PC-9 (cell line): ENCODE measurements around the gene PDE4DIP. TPM values are rescaled to one million over a fixed set of nuclear protein-coding genes. Genes with fewer than 3 reads are reported as not detected.
"Not testable (repeated sequence)": the region's sequence is repeated elsewhere in the genome, so short reads cannot be mapped to it uniquely, and the experiment has no call there.

Source experiments
- BruUV-seq: library from RNA; stranded (reverse); fragments of 400-500 nt; replicated peaks from 2 replicates; lab custom pipeline; 2021; lab: Mats Ljungman, UMichigan
- CTCF ChIA-PET: fragments of 300-600 bp; sonication (Branson Sonifier 250); formaldehyde crosslinking; loops from one replicate; lab custom pipeline; 2022; ENCODE audit warnings: antibody characterized with exemption; lab: Charles Lee
- POLR2A ChIA-PET: fragments of 300-600 bp; sonication (Branson Sonifier 250); formaldehyde crosslinking; loops from one replicate; lab custom pipeline; 2022; ENCODE audit warnings: antibody characterized with exemption; ENCODE audit not compliant: unreplicated experiment; lab: Charles Lee
- DNase-seq, 2 experiments: peaks; one replicate each; pipeline versions ENCODE4 v3.0.0 to v3.0.0-alpha.2; 2015 to 2022; ENCODE audit warnings: mixed read lengths in 1 of 2
- H2AFZ ChIP-seq: fragments of 200-600 bp; sonication (generic); 2 replicates; pipeline ENCODE4 v1.8.1; 2017; ENCODE audit warnings: antibody characterized with exemption
- H3F3A ChIP-seq: fragments of 200-600 bp; sonication (generic); 2 replicates; pipeline ENCODE4 v1.8.1; 2017; ENCODE audit warnings: antibody characterized with exemption, mild to moderate bottlenecking, low read depth; ENCODE audit not compliant: insufficient read depth
- H3K27ac ChIP-seq: fragments of 200-600 bp; sonication (generic); 2 replicates; pipeline ENCODE4 v1.6.1; 2016; ENCODE audit warnings: mixed run types
- H3K27me3 ChIP-seq: fragments of 200-600 bp; sonication (generic); 2 replicates; pipeline ENCODE4 v1.6.1; 2016; ENCODE audit warnings: low read depth, mixed run types; ENCODE audit not compliant: insufficient read depth
- H3K36me3 ChIP-seq: fragments of 200-600 bp; sonication (generic); 2 replicates; pipeline ENCODE4 v1.6.1; 2016; ENCODE audit warnings: low read depth, mixed run types
- H3K4me1 ChIP-seq: fragments of 200-600 bp; sonication (generic); replicated peaks from 2 replicates; pipeline ENCODE4 v1.6.1; 2016; ENCODE audit warnings: mixed run types; ENCODE audit not compliant: insufficient read depth
- H3K4me2 ChIP-seq: fragments of 200-600 bp; sonication (generic); 2 replicates; pipeline ENCODE4 v1.6.1; 2017; ENCODE audit warnings: mixed run types
- H3K4me3 ChIP-seq: fragments of 200-600 bp; sonication (generic); 2 replicates; pipeline ENCODE4 v1.6.1; 2016; ENCODE audit warnings: mixed run types
- H3K79me2 ChIP-seq: fragments of 200-600 bp; sonication (generic); 2 replicates; pipeline ENCODE4 v1.6.1; 2017; ENCODE audit warnings: low read depth, mixed run types
- H3K9me2 ChIP-seq: fragments of 200-600 bp; sonication (generic); 2 replicates; pipeline ENCODE4 v1.8.1; 2017; ENCODE audit warnings: mild to moderate bottlenecking; ENCODE audit not compliant: insufficient read depth
- H3K9me3 ChIP-seq: fragments of 200-600 bp; sonication (generic); 2 replicates; pipeline ENCODE4 v1.8.1; 2016; ENCODE audit warnings: low read depth; ENCODE audit not compliant: insufficient read depth
- H4K20me1 ChIP-seq: fragments of 200-600 bp; sonication (generic); 2 replicates; pipeline ENCODE4 v1.8.1; 2017; ENCODE audit not compliant: insufficient read depth
- intact Hi-C: fragments of 100-400 bp; cut with micrococcal nuclease; formaldehyde crosslinking; loops from one replicate; pipeline ENCODE4 v1.10.0; 2022; ENCODE audit not compliant: unreplicated experiment
- total RNA-seq: library from RNA; stranded (reverse); gene quantifications from 2 replicates; pipeline ENCODE4 v1.2.3, GENCODE V29; 2021

PDE4DIP gene
- total RNA-seq, 1 experiment from 2014 or later: 28.1 TPM

DNA sequence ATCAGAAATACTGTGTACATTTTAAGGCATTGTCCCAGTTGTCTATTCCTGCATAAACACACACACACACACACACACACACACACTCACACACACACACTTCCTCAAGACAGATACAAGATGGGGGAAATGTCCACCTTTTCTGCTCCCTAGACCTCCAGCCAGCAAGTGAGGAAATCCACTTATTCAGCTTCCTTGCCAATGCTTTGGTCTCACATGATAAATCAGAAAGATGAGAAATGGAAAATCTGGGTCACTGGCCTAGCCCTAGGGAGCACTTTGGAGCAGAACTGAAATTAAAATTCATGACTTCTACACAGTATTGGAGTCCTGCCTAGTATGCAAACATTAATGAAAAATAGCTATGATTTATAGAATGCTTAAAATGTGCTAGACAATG, 15.3 kb upstream of the PDE4DIP start:
- H2AFZ ChIP-seq, H3K9me3 ChIP-seq, H3K4me1 ChIP-seq, H3K27ac ChIP-seq, H3K27me3 ChIP-seq, H3K4me2 ChIP-seq, POLR2A ChIA-PET, H3K4me3 ChIP-seq, H4K20me1 ChIP-seq, BruUV-seq, DNase-seq, H3K79me2 ChIP-seq, H3K36me3 ChIP-seq, H3F3A ChIP-seq, intact Hi-C loops, H3K9me2 ChIP-seq, CTCF ChIA-PET: not testable (repeated sequence)

DNA sequence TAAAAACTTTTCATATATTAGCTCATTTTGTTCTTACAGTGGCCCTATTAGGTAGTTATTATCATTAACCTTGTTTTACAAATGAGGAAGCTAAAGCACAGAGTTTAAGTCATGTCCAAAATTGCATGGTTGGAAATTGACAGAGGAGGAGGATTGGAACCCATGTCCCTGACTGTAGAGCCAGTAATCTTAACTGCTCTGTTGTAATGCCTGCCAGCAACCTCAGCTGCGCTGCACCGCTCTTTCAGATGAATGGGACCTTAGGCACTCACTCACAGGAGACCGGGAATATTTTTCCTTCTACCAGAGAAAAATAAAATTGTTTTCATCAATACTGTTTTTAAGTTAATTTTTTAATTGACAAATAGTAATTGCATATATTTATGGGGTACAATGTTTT, 14.9 kb upstream of the PDE4DIP start:
- H3K27me3 ChIP-seq, BruUV-seq, H2AFZ ChIP-seq, H3K4me2 ChIP-seq, H4K20me1 ChIP-seq, DNase-seq, H3K27ac ChIP-seq, intact Hi-C loops, H3K79me2 ChIP-seq, H3F3A ChIP-seq, H3K4me3 ChIP-seq, CTCF ChIA-PET, H3K36me3 ChIP-seq, POLR2A ChIA-PET, H3K9me3 ChIP-seq, H3K9me2 ChIP-seq, H3K4me1 ChIP-seq: not testable (repeated sequence)

- H3K4me3 ChIP-seq, BruUV-seq, intact Hi-C loops, H3F3A ChIP-seq, H3K9me2 ChIP-seq, CTCF ChIA-PET, H3K79me2 ChIP-seq, H3K36me3 ChIP-seq, H3K27me3 ChIP-seq, H4K20me1 ChIP-seq, H3K27ac ChIP-seq, H3K9me3 ChIP-seq, POLR2A ChIA-PET, H3K4me1 ChIP-seq, H2AFZ ChIP-seq, H3K4me2 ChIP-seq, DNase-seq: not testable (repeated sequence)
These were observed 3.0 kb upstream of the PDE4DIP start for GRCh38 chr1:148841262-148841661.

DNA sequence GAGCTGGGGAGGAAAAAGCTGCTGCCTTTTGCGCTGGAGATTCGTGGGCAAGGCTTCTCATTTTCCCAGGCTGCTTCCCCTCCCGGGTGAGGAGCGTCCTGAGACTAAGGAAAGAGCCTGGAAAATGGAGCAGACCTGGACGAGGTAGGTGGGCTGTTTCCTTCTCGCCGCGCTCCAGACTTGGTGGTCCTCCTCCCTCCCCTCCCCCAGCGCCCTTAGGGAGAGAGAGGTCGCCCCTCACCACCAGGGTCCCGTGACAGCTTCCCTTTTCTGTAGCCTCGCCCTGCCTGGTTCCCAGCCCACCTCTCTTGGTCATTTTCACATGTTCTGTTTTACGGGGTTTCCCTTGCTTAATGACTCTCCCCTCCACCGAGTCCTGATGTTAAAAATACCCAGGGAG, 423 bp downstream of the PDE4DIP start:
- H3K9me2 ChIP-seq, BruUV-seq, H3K27ac ChIP-seq, H3K9me3 ChIP-seq, H3K4me2 ChIP-seq, DNase-seq, H3K4me3 ChIP-seq, intact Hi-C loops, H3K4me1 ChIP-seq, H3F3A ChIP-seq, H4K20me1 ChIP-seq, H2AFZ ChIP-seq, POLR2A ChIA-PET, CTCF ChIA-PET, H3K79me2 ChIP-seq, H3K27me3 ChIP-seq, H3K36me3 ChIP-seq: not testable (repeated sequence)

DNA sequence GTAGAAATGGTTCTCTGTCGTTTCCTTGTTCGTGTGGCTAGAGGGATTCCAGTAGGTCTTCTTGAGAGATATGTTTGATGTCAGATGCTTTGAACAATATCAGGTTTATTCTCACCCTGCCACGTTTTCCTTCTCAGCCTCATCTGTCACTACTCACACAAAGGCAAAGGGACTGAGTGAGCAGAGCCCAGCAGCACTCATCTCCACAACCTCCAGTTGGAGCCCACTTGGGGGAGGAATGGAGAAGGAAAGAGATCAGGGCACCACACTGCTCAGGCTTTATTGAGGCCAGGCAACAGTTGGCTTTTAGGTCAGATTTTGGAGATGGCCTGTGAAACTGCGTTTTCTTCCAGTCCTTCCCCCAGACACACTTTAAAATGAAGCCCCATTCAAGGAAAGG, 840 bp downstream of the PDE4DIP start:
- POLR2A ChIA-PET, H3K27ac ChIP-seq, H2AFZ ChIP-seq, H3F3A ChIP-seq, DNase-seq, CTCF ChIA-PET, H3K4me2 ChIP-seq, BruUV-seq, H3K9me2 ChIP-seq, H3K4me1 ChIP-seq, H3K36me3 ChIP-seq, H3K9me3 ChIP-seq, intact Hi-C loops, H4K20me1 ChIP-seq, H3K4me3 ChIP-seq, H3K79me2 ChIP-seq, H3K27me3 ChIP-seq: not testable (repeated sequence)

- CTCF ChIA-PET, POLR2A ChIA-PET, H2AFZ ChIP-seq: not testable (repeated sequence)
These were observed 6.1 kb downstream of the PDE4DIP start for GRCh38 chr1:148850347-148850746.

DNA sequence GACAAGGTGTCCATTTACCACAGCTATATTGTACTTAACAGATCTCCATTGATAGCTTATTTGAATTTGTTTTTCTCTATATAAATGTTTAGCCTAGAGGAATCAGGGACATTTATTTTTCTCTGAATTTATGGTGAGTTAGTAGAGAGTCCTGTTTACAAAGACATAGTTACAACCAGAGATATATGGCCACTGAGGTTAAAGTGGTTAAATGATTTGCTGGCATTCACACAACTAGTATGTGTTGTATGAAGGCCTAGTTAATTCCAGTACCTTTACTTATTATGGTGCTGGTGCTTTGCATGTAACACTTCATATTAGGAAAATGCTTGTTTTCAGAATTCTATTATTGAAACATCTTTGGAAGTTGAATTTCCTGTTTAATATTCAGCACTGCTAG, 6.6 kb downstream of the PDE4DIP start:
- H2AFZ ChIP-seq, H3K36me3 ChIP-seq, H3K4me3 ChIP-seq, H4K20me1 ChIP-seq, H3K4me2 ChIP-seq, H3K9me3 ChIP-seq, H3K79me2 ChIP-seq, H3K4me1 ChIP-seq, BruUV-seq, DNase-seq, H3K27me3 ChIP-seq, intact Hi-C loops, POLR2A ChIA-PET, H3F3A ChIP-seq, H3K27ac ChIP-seq, CTCF ChIA-PET, H3K9me2 ChIP-seq: not testable (repeated sequence)

More at GRCh38 chr1:148850347-148850746, 6.1 kb downstream of the PDE4DIP start:
- H3K36me3 ChIP-seq, BruUV-seq, H3K9me3 ChIP-seq, H3K4me1 ChIP-seq, H3K4me2 ChIP-seq, H3K4me3 ChIP-seq, H3K27me3 ChIP-seq, H3K79me2 ChIP-seq, H3K27ac ChIP-seq, H3F3A ChIP-seq, H3K9me2 ChIP-seq, intact Hi-C loops, H4K20me1 ChIP-seq, DNase-seq: not testable (repeated sequence)

- H3K9me2 ChIP-seq, H3K27ac ChIP-seq, H3K4me2 ChIP-seq, H3K4me3 ChIP-seq, H2AFZ ChIP-seq, intact Hi-C loops, BruUV-seq, H3K4me1 ChIP-seq, H3K9me3 ChIP-seq, H3K27me3 ChIP-seq, H3F3A ChIP-seq, H3K36me3 ChIP-seq, DNase-seq, H4K20me1 ChIP-seq, CTCF ChIA-PET, H3K79me2 ChIP-seq, POLR2A ChIA-PET: not testable (repeated sequence)
These were observed 7.5 kb downstream of the PDE4DIP start for GRCh38 chr1:148851684-148852083.
